Gastrocnemius medialis (tissue), 4 donors: ENCODE results near the gene RGS11. TPM values are rescaled to one million over a fixed set of nuclear protein-coding genes. Genes with fewer than 3 reads are reported as not detected.
"Not testable (repeated sequence)": the region's sequence is repeated elsewhere in the genome, so short reads cannot be mapped to it uniquely, and the experiment has no call there.

Experiments used
- ATAC-seq, 2 donors: fragments of 150-250 bp; one replicate each; pipeline ENCODE4 v1.9.1; 2016
- DNase-seq, 2 donors: peaks; one replicate each; pipeline ENCODE4 v3.0.0-alpha.2; 2019
- H3K27ac ChIP-seq, 4 donors: fragments of 200-600 bp; sonication (generic); 1 replicate in 1 of 4; 2 replicates in 3 of 4; pipeline ENCODE4 v1.5.1; 2016 to 2018; ENCODE audit warnings: mild to moderate bottlenecking in 2 of 4, moderate library complexity in 1 of 4
- H3K27me3 ChIP-seq, 3 donors: fragments of 200-600 bp; sonication (generic) in 2 of 3; 1 replicate in 1 of 3; 2 replicates in 2 of 3; pipeline versions ENCODE4 v1.5.1 to v1.6.0; 2016 to 2019; ENCODE audit warnings: mild to moderate bottlenecking in 1 of 3, moderate library complexity in 1 of 3
- H3K36me3 ChIP-seq, 2 donors: fragments of 200-600 bp; sonication (generic) in 1 of 2; one replicate each; pipeline ENCODE4 v1.5.1; 2017 to 2018
- H3K4me1 ChIP-seq, 2 donors: fragments of 200-600 bp; sonication (generic) in 1 of 2; one replicate each; pipeline ENCODE4 v1.5.1; 2016 to 2017; ENCODE audit warnings: mild to moderate bottlenecking in 2 of 2
- H3K4me3 ChIP-seq, 4 donors: fragments of 200-600 bp; sonication (generic) in 3 of 4; 1 replicate in 1 of 4; 2 replicates in 3 of 4; pipeline ENCODE4 v1.5.1; 2016 to 2019; ENCODE audit warnings: mild to moderate bottlenecking in 2 of 4
- H3K9me3 ChIP-seq, 3 donors: fragments of 200-600 bp; sonication (generic) in 2 of 3; 1 replicate in 1 of 3; 2 replicates in 2 of 3; pipeline ENCODE4 v1.5.1; 2016 to 2019
- POLR2A ChIP-seq, 2 donors: fragments of 450-650 bp; IDR thresholded peaks; one replicate each; pipeline ENCODE4 v1.6.1; 2017; ENCODE audit warnings: antibody characterized with exemption in 2 of 2, mild to moderate bottlenecking in 2 of 2, moderate library complexity in 2 of 2
- in situ Hi-C, 4 donors: fragments of 200-750 bp; cut with MboI; loops; one replicate each; pipeline versions ENCODE4 v1.15.0 to v1.8.0; 2017; ENCODE audit warnings: low sequenced_read_pairs in 4 of 4
- intact Hi-C: fragments of 100-400 bp; cut with DNase I; formaldehyde crosslinking; loops from one replicate; pipeline ENCODE4 v1.15.1; 2023; ENCODE audit warnings: low total_unique reads
- total RNA-seq, 4 donors: library from RNA; depleted of rRNA; stranded (reverse); fragments of >200 nt; gene quantifications; one replicate each; pipeline versions ENCODE4 v1.1.0 to v1.2.3, GENCODE V29; 2016
- TF ChIP-seq, protein P1 (sequence below), 5 experiments: fragments of 450-650 bp in 3 of 5; fragments of 200-600 bp in 2 of 5; sonication (generic) in 2 of 5; IDR thresholded peaks in 4 of 5; conservative IDR thresholded peaks in 1 of 5; 1 replicate in 4 of 5; 2 replicates in 1 of 5; pipeline ENCODE4 v1.5.1; 2016 to 2019; ENCODE audit warnings: antibody characterized with exemption in 5 of 5, mild to moderate bottlenecking in 3 of 5, moderate library complexity in 3 of 5

RGS11 gene
- total RNA-seq, 4 donors from 2014 or later, result 1.2 to 2.2 (median 1.6) TPM

DNA sequence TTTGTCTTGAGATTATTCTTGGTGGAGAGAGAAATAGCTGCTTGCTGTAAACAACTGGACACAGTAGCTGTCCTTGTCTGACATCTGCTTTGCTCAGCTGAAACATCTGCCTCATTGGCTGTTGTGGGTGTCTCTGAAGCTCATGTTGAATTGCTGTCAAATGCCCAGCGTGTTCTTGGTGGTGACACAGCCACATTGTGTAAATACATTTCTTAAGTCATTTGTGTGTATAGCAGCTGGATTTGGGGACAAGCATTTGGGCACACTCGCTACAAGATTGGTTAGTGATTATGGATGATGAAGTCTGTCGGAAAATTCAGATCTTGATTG, 35.8 kb downstream of the RGS11 start:
- H3K4me3 ChIP-seq, result no peak overlapping the region
- DNase-seq (peak in 1 of 2 donors; percentile 29), ATAC-seq (peak; percentile 18 to 54)
- in situ Hi-C loops, result no loop called here
- peak overlapping the region; percentile 78 to 89 (median 86) for H3K27ac ChIP-seq
- H3K9me3 ChIP-seq, result no peaks in the 10 kb centered on the region
- TF ChIP-seq, protein P1, sequence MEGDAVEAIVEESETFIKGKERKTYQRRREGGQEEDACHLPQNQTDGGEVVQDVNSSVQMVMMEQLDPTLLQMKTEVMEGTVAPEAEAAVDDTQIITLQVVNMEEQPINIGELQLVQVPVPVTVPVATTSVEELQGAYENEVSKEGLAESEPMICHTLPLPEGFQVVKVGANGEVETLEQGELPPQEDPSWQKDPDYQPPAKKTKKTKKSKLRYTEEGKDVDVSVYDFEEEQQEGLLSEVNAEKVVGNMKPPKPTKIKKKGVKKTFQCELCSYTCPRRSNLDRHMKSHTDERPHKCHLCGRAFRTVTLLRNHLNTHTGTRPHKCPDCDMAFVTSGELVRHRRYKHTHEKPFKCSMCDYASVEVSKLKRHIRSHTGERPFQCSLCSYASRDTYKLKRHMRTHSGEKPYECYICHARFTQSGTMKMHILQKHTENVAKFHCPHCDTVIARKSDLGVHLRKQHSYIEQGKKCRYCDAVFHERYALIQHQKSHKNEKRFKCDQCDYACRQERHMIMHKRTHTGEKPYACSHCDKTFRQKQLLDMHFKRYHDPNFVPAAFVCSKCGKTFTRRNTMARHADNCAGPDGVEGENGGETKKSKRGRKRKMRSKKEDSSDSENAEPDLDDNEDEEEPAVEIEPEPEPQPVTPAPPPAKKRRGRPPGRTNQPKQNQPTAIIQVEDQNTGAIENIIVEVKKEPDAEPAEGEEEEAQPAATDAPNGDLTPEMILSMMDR (IDR thresholded peaks at IDR 0.05 in 4 of 5, conservative IDR thresholded peaks at IDR 0.05 in 1 of 5), result no peak
- no peak for TF ChIP-seq POLR2A (IDR thresholded peaks at IDR 0.05)
- H3K4me1 ChIP-seq, result peaks cover 42 to 63% of the 10 kb centered on the region in 2 donors
- intact Hi-C loops, result loop anchor here (10.0 kb wide), 1 partner anchor 405 kb away; the partner anchor contains the start of genes MCRIP2 and WDR90
- no peaks in the 10 kb centered on the region for H3K27me3 ChIP-seq
- no peaks in the 10 kb centered on the region for H3K36me3 ChIP-seq

DNA sequence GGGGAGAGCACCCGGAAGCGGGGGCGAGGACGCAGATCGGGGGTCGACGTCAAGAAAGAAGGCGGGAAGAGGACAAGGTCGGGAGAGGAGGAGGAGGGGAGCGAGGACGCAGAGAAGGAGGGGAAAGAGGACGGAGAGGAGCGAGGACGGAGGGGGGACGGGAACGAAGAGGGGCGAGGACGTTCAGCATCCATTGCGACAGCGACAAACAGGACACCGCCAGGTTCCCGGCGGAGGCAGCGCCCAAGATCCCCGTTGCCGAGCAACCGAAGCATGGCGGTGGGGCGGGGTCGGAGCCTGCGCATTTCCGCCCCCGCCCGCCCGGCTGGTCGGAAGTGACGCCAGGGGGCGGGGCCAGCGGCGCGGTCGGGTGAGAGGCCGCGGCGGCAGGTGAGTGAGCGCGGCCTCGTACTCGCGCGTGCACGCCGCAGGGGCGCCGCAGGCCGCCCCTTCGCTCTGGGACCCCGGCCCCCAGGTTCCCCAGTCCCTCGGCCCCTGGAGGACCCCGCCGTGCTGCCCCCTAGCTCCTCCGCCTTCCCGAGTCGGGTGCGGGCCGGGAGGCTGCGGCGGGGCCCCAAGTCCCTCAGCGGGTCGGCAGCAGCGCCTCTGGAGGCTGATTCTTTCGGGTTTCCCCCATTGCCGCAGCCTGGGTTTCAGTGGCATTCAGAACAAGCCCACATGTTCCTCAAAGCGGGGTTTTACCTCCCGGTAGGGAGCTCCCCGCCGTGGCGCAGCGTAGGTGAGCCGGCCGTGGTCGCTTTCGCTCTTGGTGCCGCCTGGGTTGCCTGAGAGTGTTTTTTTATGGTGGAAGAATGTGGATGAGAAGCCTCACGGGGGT, 41.1 kb downstream of the RGS11 start, which contains the start of gene FAM234A:
Gene FAM234A, plus strand, starts transcription at position 354 of the 838 bp plus-strand sequence. CDS start 19,593 bp downstream, outside the sequence.
- DNase-seq, result peak; percentile 92 to 93
- Histone ChIP-seq H3K27me3 (no peaks in the 10 kb centered on the region), H3K27ac (peak within 1 kb of the TSS; percentile 99 to 100 (median 100)), H3K9me3 (no peaks in the 10 kb centered on the region), H3K4me3 (peak within 1 kb of the TSS; percentile 89 to 98 (median 96)), H3K4me1 (peaks cover 15 to 16% of the 10 kb centered on the region in 2 donors), H3K36me3 (no peaks in the 10 kb centered on the region)
- intact Hi-C loops (loop anchor here (2.0 to 10.0 kb wide), 2 partner anchors 118 to 410 kb away; partner anchors contain the start of genes AXIN1, MCRIP2 and WDR90), in situ Hi-C loops (no loop called here)
- TF ChIP-seq POLR2A (IDR thresholded peaks at IDR 0.05), result peak; percentile 99 to 100
- TF ChIP-seq, protein P1 (IDR thresholded peaks at IDR 0.05 in 4 of 5, conservative IDR thresholded peaks at IDR 0.05 in 1 of 5), result peak in 4 of 5 experiments; percentile 37 to 51 (median 48)
- ATAC-seq, result peak; percentile 86 to 87

DNA sequence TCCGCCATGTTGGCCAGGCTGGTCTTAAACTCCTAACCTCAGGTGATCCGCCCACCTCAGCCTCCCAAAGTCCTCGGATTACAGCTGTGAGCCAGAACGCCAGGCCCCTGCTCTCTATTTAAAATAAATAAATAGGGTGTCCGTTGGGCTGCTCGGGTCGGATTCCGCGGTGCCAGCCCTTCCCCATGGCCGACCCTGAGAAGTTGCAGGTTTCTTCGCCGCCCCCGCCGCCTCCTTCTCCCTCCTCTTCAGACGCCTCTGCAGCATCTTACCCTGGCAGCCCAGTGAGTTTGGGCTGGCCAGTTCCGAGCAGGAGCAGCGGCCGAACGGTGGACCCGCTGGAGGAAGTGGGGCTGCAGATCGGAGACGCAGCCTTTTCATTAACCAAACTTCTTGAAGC, 44.8 kb downstream of the RGS11 start:
- intact Hi-C loops, result loop anchor here (10.0 kb wide), 1 partner anchor 414 kb away; the partner anchor contains the start of genes MCRIP2 and WDR90
- no peak overlapping the region for H3K4me3 ChIP-seq
- no peak for TF ChIP-seq POLR2A (IDR thresholded peaks at IDR 0.05)
- TF ChIP-seq, protein P1 (IDR thresholded peaks at IDR 0.05 in 4 of 5, conservative IDR thresholded peaks at IDR 0.05 in 1 of 5), result no peak

DNA sequence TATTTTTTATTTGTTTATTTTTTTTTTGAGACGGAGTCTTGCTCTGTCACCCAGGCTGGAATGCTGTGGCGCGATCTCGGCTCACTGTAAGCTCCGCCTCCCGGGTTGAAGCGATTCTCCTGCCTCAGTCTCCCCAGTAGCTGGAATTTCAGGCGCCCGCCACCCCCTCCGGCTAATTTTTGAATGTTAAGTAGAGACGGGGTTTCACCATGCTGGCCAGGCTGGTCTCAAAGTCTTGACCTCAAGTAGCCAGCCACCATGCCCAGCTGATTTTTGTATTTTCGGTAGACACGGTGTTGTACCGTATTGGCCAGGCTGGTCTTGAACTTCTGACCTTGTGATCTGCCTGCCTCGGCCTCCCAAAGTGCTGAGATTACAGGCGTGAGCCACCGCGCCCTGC, 45.4 kb downstream of the RGS11 start:
- H3K9me3 ChIP-seq, ATAC-seq, H3K27me3 ChIP-seq, H3K27ac ChIP-seq, H3K4me3 ChIP-seq, DNase-seq, in situ Hi-C loops: not testable (repeated sequence)
- intact Hi-C loops, result loop anchor here (10.0 kb wide), 1 partner anchor 414 kb away; the partner anchor contains the start of genes MCRIP2 and WDR90
- H3K36me3 ChIP-seq, result peaks cover 6 to 26% of the 10 kb centered on the region in 2 donors
- peaks cover 12 to 18% of the 10 kb centered on the region in 2 donors for H3K4me1 ChIP-seq

More for the DNA sequence above, 44.8 kb downstream of the RGS11 start:
- DNase-seq (no peak), ATAC-seq (no peak)
- Histone ChIP-seq H3K9me3 (no peaks in the 10 kb centered on the region), H3K27me3 (no peaks in the 10 kb centered on the region), H3K27ac (no peak overlapping the region), H3K4me1 (peaks cover 18 to 24% of the 10 kb centered on the region in 2 donors), H3K36me3 (peaks cover 6 to 20% of the 10 kb centered on the region in 2 donors)
- in situ Hi-C loops, result no loop called here

DNA sequence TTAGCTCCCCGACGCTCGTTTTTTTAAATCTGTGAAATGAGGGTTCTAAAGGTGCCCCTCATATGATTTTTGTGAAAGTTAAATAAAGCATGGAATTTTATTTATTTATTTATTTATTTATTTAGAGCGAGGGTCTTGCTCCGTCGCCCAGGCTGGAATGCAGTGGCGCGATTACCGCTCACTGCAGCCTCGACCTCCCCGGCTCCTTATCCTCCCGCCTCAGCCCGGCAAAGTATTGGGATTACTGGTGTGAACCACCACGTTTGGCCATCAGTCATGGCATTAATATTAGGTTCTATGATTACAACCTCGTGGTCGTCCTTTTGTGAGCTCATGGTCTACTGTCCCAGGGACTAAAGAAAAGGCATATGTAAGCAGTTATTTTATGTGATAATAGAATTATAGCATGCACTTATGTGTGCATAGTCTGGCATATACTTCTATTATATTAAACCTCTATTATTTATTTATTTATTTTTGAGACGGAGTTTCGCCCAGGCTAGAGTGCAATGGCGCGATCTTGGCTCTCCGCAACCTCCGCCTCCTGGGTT, 45.9 kb downstream of the RGS11 start:
- TF ChIP-seq POLR2A (IDR thresholded peaks at IDR 0.05), result no peak
- TF ChIP-seq, protein P1 (IDR thresholded peaks at IDR 0.05 in 4 of 5, conservative IDR thresholded peaks at IDR 0.05 in 1 of 5), result no peak
- Histone ChIP-seq H3K4me1 (peaks cover 10 to 18% of the 10 kb centered on the region in 2 donors), H3K9me3 (no peaks in the 10 kb centered on the region), H3K27ac (peak overlapping the region; percentile 92 to 98 (median 94)), H3K4me3 (peak overlapping the region; percentile 73 to 93 (median 90)), H3K27me3 (no peaks in the 10 kb centered on the region), H3K36me3 (peaks cover 6 to 32% of the 10 kb centered on the region in 2 donors)
- in situ Hi-C loops (no loop called here), intact Hi-C loops (loop anchor here (10.0 kb wide), 1 partner anchor 415 kb away; the partner anchor contains the start of genes MCRIP2 and WDR90)
- ATAC-seq, result no peak
- no peak for DNase-seq
